HG03045 (cell line): ENCODE measurements around the gene GABBR2.
"Not testable (repeated sequence)": the region's sequence is repeated elsewhere in the genome, so short reads cannot be mapped to it uniquely, and the experiment has no call there.

ENCODE experiments used
- ATAC-seq: cut with Tn5 transposase; IDR thresholded peaks from one replicate; pipeline ENCODE4 v1.9.1; 2021; ENCODE audit warnings: mild to moderate bottlenecking, moderate library complexity; ENCODE audit not compliant: unreplicated experiment

Gene GABBR2

GRCh38 chr9:98599566-98600216, 109.0 kb downstream of the GABBR2 start:
- no peak for ATAC-seq

DNA sequence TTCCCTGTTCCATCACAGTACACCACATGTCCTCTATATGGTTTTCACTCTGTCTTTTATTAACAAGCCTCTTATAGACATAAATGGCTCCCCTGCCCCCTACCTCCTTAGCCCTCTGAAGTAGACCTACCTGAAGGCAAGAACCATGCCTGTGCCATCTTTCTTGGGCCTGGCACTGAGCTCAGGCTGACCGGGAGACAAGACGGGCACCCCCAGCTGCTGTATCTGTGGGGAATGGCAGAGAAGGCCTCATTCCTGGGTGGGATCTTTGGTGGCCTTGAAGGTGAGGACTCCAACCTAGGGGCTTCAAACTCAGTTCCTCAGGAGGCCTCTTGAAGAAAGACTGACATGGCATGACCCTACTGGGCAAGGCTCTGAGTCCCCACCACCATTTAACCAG, 109.9 kb downstream of the GABBR2 start:
- no peak for ATAC-seq

- no peak for ATAC-seq
These were observed 111.4 kb downstream of the GABBR2 start for GRCh38 chr9:98597236-98597771.

- no peak for ATAC-seq
These were observed 112.2 kb downstream of the GABBR2 start for GRCh38 chr9:98596486-98596885.

DNA sequence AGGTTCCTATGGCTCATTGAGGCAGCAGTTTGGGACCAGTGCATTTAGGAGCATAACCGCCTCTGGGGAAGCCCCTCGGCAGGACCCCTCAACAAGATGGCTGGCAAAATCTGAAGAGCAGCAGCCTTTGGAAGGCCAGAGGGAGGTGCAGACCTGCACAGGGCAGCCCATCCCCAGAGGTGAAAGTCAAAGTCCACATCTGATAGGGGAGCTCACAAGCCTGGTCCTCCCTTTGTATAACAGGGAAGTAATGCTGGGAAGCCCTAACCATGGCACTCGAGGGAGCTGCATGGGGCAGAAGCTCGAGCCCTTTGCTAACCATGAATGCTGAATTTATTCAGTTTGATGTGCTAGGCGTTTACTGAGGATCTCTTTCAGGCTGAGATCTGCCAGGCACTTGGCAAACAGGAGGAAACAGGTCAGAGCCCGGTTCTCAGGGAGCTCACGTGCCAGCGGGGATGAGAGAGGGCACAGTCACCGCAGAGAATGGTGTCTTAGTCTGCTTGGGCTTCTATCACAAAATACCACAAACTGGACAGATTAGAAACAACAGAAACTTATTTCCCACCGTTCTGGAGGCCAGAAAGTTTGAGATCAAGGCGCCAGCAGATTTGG, 114.1 kb downstream of the GABBR2 start:
- ATAC-seq = no peak

- no peak for ATAC-seq
These were observed 115.1 kb downstream of the GABBR2 start for GRCh38 chr9:98593354-98594253.

DNA sequence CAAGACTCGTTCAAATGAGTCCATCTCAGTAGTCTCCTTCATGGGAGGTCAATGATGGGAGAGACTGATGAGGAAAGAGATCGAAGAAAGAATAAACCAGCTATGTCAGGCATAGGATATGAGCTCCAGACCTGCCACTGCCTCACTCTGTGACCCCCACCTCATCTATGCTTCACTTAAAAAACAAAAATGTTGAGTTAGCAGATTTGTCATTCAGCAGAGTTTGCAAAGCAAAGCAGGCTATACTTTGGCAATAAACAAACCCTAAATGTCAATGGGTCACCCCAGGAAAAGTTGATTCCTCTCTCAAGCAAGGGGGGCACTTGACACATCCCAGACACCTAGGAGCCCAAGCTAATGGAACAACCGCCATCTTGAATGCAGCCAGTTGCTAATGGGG, 117.0 kb downstream of the GABBR2 start:
- no peak for ATAC-seq

- ATAC-seq = no peak
These were observed 118.6 kb downstream of the GABBR2 start for GRCh38 chr9:98590101-98590500.

DNA sequence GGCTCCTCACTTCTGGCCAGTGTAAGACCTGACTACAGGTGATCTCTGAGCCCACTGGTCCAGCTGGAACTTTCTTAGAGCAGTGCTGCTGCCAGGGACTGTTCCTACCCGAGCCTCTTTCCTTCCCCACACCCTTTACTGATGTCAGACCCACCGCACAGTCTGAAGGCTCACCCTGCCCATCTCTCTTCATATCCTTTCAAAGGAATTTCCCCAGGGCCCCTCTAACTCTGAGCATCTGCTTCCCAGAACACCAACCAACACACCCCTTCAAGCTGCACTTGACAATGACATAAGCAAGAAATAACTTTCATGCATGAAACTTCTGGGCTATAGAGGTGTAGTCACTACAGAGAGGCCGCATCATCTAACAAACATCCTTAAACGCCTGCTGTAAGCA, 119.6 kb downstream of the GABBR2 start:
- ATAC-seq = no peak

DNA sequence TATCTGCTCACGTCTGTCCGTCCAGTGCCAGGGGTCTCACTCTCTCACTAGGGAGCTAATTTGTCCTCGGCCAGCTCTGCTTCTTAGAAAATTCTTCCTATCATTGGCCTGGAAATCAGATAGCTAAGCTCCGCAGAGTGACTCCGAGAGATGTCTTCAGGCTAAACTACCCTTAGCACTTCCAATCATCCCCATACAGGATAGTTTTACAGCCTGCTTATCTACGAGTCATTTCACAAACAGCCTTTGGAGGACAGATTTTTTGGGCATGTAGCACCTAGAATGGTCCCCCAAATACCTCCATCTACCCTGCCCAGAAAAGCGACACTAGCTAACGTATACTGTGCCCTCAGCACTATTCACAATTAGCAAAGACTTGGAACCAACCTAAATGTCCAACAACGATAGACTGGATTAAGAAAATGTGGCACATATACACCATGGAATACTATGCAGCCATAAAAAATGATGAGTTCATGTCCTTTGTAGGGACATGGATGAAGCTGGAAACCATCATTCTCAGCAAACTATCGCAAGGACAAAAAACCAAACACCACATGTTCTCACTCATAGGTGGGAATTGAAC, 123.8 kb downstream of the GABBR2 start:
- ATAC-seq = not testable (repeated sequence)

- ATAC-seq = no peak
These were observed 124.7 kb downstream of the GABBR2 start for GRCh38 chr9:98584059-98584458.

DNA sequence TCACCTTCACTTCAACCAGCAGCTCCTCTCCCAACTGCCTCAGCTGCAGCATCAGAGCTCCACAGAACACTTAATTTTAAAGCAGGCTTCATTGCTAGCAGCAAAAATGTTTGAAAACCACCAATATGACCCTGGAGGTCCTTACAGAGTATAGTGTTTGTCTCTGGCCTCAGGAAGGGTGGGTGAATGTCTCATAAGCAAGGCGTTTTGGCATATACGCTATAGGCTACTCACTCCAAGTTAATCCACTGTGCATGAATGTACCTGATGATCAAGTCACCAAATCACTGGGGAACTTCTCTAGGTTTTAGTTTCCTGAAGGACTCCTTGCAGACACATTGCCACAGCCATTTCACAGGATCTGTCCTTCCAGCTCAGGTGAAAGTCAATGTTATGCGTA, 125.3 kb downstream of the GABBR2 start:
- no peak for ATAC-seq

DNA sequence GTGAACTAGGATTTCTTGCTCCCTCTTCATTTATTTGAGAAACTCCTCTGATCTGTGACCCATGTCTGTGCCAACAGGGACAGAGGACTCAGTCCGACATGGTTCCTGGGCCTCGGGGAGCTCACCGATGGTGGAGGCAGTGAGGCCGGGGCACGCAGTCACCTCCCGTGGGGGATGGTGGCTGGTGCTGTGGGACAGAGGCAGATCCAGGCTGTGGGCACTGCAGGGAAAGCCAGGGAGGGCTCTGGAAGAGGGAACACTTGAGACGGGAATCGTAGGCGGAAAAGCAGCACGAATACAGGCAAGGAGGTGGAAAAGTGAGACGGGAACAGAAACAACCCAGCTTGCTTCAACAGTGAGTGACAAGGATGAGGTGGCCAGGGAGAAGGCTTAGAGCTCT, 127.8 kb downstream of the GABBR2 start:
- ATAC-seq = no peak

- no peak for ATAC-seq
These were observed 129.0 kb downstream of the GABBR2 start for GRCh38 chr9:98579700-98580099.

DNA sequence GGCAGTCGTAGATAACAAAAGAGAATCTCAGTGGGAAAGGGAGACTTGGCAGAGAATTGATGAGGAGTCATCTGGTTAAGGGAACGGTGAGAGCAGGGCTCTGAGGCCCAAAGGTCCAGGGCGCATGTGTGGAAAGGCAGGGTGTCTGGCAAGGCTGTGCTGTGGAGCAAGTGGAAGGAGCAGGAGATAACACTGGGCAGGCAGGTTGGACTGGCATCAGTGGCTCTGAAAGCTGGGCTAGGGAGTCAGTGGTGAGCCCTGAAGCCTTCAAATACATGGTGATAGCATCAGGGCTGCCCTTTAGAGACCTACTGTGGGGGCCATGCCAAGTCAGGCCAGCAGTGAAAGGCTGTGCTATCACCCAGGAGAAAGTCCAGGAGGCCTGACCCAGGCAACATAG, 131.3 kb downstream of the GABBR2 start:
- no peak for ATAC-seq

DNA sequence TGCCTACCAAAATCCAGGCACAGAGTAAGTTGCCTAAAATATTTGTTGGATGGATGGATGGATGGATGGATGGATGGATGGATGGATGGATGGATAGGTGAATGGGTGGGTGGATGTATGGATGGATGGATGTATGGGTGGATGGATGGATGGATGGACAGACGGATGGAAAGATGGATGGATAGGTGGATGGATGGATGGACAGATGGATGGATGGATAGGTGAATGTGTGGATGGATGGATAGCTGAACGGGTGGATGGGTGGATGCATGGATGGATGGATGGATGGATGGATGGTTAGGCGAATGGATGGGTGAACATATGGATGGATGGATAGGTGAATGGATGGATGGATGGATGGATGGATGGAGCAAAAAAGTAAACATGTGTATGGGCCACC, 131.9 kb downstream of the GABBR2 start:
- ATAC-seq = no peak

- no peak for ATAC-seq
These were observed 132.4 kb downstream of the GABBR2 start for GRCh38 chr9:98576354-98576753.

DNA sequence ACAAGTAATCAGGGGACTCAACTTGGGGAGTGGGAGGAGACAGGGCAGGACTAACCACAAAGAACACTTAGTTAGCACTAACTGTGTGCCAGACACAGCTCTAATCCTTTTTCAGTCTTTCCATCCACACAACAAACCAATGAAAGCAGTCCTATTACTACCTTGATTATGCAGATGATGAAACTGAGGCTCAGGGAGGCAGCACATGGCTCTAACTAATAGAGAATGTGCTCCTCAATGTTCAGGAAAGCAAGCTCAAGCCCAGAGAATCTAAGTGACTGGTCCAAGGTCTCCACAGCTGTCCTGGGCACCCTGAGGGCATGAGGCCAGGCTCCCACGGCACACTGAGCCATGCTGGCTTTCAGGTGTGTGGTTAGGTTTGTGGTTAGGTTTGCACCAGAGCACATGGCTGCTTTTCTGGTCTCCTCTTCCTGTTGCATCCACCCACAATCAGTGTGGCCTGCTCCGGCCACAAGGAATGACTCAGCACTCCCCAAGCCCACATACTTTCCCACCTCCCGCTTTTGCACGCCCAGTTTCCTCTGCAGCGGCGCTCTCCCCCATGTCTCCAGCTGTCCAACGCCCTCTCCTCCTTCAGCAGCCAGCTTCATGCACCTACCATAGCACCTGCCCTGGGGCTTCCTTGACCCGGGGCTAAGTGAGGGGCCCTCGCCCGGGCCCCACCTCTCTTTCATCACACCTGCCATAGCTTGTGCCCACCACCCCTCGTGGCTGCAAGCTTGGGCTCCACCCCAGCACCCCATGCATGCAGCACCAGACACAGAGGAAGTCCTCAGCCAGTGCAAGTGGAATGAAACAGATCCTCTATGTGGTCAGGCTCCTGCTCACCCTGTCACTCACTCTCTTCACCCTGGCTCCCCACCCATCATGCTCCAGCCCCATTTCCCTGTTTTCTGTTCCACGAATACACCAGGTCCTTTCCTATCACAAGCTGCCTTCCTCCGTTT, 133.1 kb downstream of the GABBR2 start:
- peak; percentile 89 for ATAC-seq

- no peak for ATAC-seq
These were observed 134.9 kb downstream of the GABBR2 start for GRCh38 chr9:98573749-98574278.

DNA sequence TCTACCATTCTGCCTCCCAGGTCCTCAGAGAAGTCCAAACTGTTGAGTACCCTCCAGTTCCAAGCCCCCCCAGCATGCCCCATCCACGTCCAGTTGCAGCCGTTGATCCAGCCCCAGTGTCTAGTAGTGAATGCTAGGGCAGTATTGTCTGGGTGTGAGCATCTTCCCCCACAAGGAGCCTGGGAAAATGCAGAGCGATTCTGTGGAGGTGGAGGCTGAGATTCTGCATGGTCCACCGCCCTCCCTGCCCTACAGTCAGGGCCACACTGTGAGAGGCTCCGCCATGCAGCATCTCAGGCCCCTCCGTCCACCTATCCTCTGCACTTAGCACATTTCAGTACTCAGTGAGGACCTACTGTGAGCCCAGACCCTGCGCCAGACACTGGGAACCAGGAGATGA, 135.9 kb downstream of the GABBR2 start:
- no peak for ATAC-seq
